ENCODE measurements around the gene ZNF846. TPM values are rescaled to one million over a fixed set of nuclear protein-coding genes. Genes with fewer than 3 reads are reported as not detected.

Gene ZNF846
- total RNA-seq, 1 donor from 2014 or later = 7.7 TPM

- H3K4me3 ChIP-seq (ENCODE audit: low read depth, low read length) = no peak overlapping the region
- no peak for DNase-seq (ENCODE audit: low read depth)
- TF ChIP-seq CTCF (conservative IDR thresholded peaks at IDR 0.05; ENCODE audit: low read depth, low read length) = no peak
Observed at GRCh38 chr19:9709305-9709704, 59.2 kb downstream of the ZNF846 start.

- no peak for DNase-seq (ENCODE audit: low read depth)
- TF ChIP-seq CTCF (conservative IDR thresholded peaks at IDR 0.05; ENCODE audit: low read depth, low read length) = no peak
Observed at GRCh38 chr19:9705836-9706235, 62.7 kb downstream of the ZNF846 start.

GRCh38 chr19:9702186-9702585 lies 66.4 kb downstream of the ZNF846 start:
- TF ChIP-seq CTCF (conservative IDR thresholded peaks at IDR 0.05; ENCODE audit: low read depth, low read length) = no peak
- no peak overlapping the region for H3K4me3 ChIP-seq (ENCODE audit: low read depth, low read length)
- no peak for DNase-seq (ENCODE audit: low read depth)

More at GRCh38 chr19:9705836-9706235, 62.7 kb downstream of the ZNF846 start:
- H3K4me3 ChIP-seq (ENCODE audit: low read depth, low read length) = no peak overlapping the region

Other genes with a start within 250 kb of the ZNF846 start
- 8.8 and 14.8 TPM in 2 replicates for gene ZNF426, start 230.1 kb downstream of the ZNF846 start, total RNA-seq
- 23.8 and 24.1 TPM in 2 replicates for gene ZNF121, start 184.2 kb downstream of the ZNF846 start, total RNA-seq
- gene ZNF561, start 147.5 kb downstream of the ZNF846 start, total RNA-seq = 8.9 and 17.1 TPM in 2 replicates
- gene ZNF562, start 93.6 kb downstream of the ZNF846 start, total RNA-seq = 9.0 and 21.0 TPM in 2 replicates
- 23.9 and 26.7 TPM in 2 replicates for gene FBXL12, start 50.3 kb upstream of the ZNF846 start, total RNA-seq
- 534 and 748 TPM in 2 replicates for gene UBL5, start 59.2 kb upstream of the ZNF846 start, total RNA-seq
- gene PIN1, start 66.6 kb upstream of the ZNF846 start, total RNA-seq = 114 and 195 TPM in 2 replicates
- gene OLFM2, start 167.8 kb upstream of the ZNF846 start, total RNA-seq = 0.72 and 0.75 TPM in 2 replicates
- 0.06 TPM in 1 of 2 replicates, not detected in the other for gene COL5A3, start 241.8 kb upstream of the ZNF846 start, total RNA-seq
- gene RDH8, start 244.7 kb upstream of the ZNF846 start, total RNA-seq = not detected in 2 replicates

All from epithelial cell of proximal tubule (primary cell).